Measurements from ENCODE around the gene MLLT1. TPM values are rescaled to one million over a fixed set of nuclear protein-coding genes. Genes with fewer than 3 reads are reported as not detected.

Gene MLLT1
- total and polyA plus RNA-seq, 9 donors, result 11.1 to 116 (median 78.4) TPM

GRCh38 chr19:6278740-6279619, 795 bp downstream of the MLLT1 start:
- Histone ChIP-seq H3K4me1 (ENCODE audit: insufficient read depth) (peaks cover 33% of the 10 kb centered on the region), H3K9me3 (no peaks in the 10 kb centered on the region), H3K4me3 (peak overlapping the region; percentile 66), H3K36me3 (no peaks in the 10 kb centered on the region), H3K27me3 (no peaks in the 10 kb centered on the region), H3K27ac (peak overlapping the region; percentile 79 to 91)
- 2 to 5% (median 3%) methylated on average over 24 to 35 of the region's 36 CpGs for WGBS, 3 donors
- no peak for TF ChIP-seq POLR2A (IDR thresholded peaks at IDR 0.05)
- TF ChIP-seq CTCF (IDR thresholded peaks at IDR 0.05), result no peak
- TF ChIP-seq EP300 (IDR thresholded peaks at IDR 0.05), result no peak
- intact Hi-C loops (cut with DNase I), result loop anchor here in 2 of 4 donors (10.0 kb wide), 2 partner anchors 96 to 224 kb away; partner anchors contain the start of genes ALKBH7 (in 1 of the 2) and PSPN (in 1 of the 2)
- peak; percentile 35 to 68 (median 62) for DNase-seq

- no peaks in the 10 kb centered on the region for H3K9me3 ChIP-seq
- TF ChIP-seq CTCF (IDR thresholded peaks at IDR 0.05) (no peak), POLR2A (IDR thresholded peaks at IDR 0.05) (no peak), EP300 (IDR thresholded peaks at IDR 0.05) (no peak)
- H3K27me3 ChIP-seq, result no peaks in the 10 kb centered on the region
- H3K36me3 ChIP-seq, result no peaks in the 10 kb centered on the region
- H3K4me1 ChIP-seq (ENCODE audit: insufficient read depth), result peaks cover 37% of the 10 kb centered on the region
- intact Hi-C loops (cut with DNase I), result loop anchor here in 2 of 4 donors (10.0 kb wide), 2 partner anchors 97 to 223 kb away; partner anchors contain the start of genes ALKBH7 (in 1 of the 2) and PSPN (in 1 of the 2)
- WGBS, 3 donors, result 59 to 73% (median 66%) methylated on average over 9 of the region's 9 CpGs
- peak overlapping the region in 1 of 2 donors; percentile 91 for H3K27ac ChIP-seq
- H3K4me3 ChIP-seq, result no peak overlapping the region
- peak in 1 of 5 donors; percentile 41 for DNase-seq
Measured at GRCh38 chr19:6278051-6278450, 1.7 kb downstream of the MLLT1 start.

- H3K4me1 ChIP-seq (ENCODE audit: insufficient read depth), result peaks cover 49% of the 10 kb centered on the region
- H3K27ac ChIP-seq, result peak overlapping the region in 1 of 2 donors; percentile 91
- peak in 3 of 5 donors; percentile 36 to 52 (median 37) for DNase-seq
- H3K9me3 ChIP-seq, result no peaks in the 10 kb centered on the region
- intact Hi-C loops (cut with DNase I), result loop anchor here in 2 of 4 donors (10.0 kb wide), 2 partner anchors 98 to 222 kb away; partner anchors contain the start of genes ALKBH7 (in 1 of the 2) and PSPN (in 1 of the 2)
- no peaks in the 10 kb centered on the region for H3K36me3 ChIP-seq
- H3K4me3 ChIP-seq, result no peak overlapping the region
- H3K27me3 ChIP-seq, result no peaks in the 10 kb centered on the region
- no peak for TF ChIP-seq POLR2A (IDR thresholded peaks at IDR 0.05)
- TF ChIP-seq CTCF (IDR thresholded peaks at IDR 0.05), result no peak
- TF ChIP-seq EP300 (IDR thresholded peaks at IDR 0.05), result no peak
- WGBS, 3 donors, result 27 to 39% (median 31%) methylated on average over 12 of the region's 12 CpGs
Measured at GRCh38 chr19:6276447-6276846, 3.3 kb downstream of the MLLT1 start.

GRCh38 chr19:6275170-6275744, 4.5 kb downstream of the MLLT1 start:
- Histone ChIP-seq H3K27me3 (no peaks in the 10 kb centered on the region), H3K4me3 (no peak overlapping the region), H3K36me3 (no peaks in the 10 kb centered on the region), H3K9me3 (no peaks in the 10 kb centered on the region), H3K27ac (peak overlapping the region; percentile 42 to 91), H3K4me1 (ENCODE audit: insufficient read depth) (peaks cover 59% of the 10 kb centered on the region)
- no peak for DNase-seq
- WGBS, 3 donors, result 85 to 90% (median 90%) methylated on average over 18 of the region's 18 CpGs
- TF ChIP-seq CTCF (IDR thresholded peaks at IDR 0.05), result no peak
- TF ChIP-seq EP300 (IDR thresholded peaks at IDR 0.05), result no peak
- no peak for TF ChIP-seq POLR2A (IDR thresholded peaks at IDR 0.05)
- intact Hi-C loops (cut with DNase I), result loop anchor here in 2 of 4 donors (10.0 kb wide), 2 partner anchors 100 to 220 kb away; partner anchors contain the start of genes ALKBH7 (in 1 of the 2) and PSPN (in 1 of the 2)

All from ovary (tissue), 9 donors.